Stomach (tissue), 9 donors: ENCODE data around the gene LCE2C. TPM values are rescaled to one million over a fixed set of nuclear protein-coding genes. Genes with fewer than 3 reads are reported as not detected.
"Not testable (repeated sequence)": the region's sequence is repeated elsewhere in the genome, so short reads cannot be mapped to it uniquely, and the experiment has no call there.

Experiments used
- DNase-seq, 2 donors: peaks; one replicate each; pipeline versions ENCODE4 v3.0.0 to v3.0.0-alpha.2; 2013 to 2019
- H3K27ac ChIP-seq, 5 donors: fragments of 200-600 bp in 4 of 5; sonication (generic) in 4 of 5; one replicate each; pipeline ENCODE4 v1.5.1; 2013 to 2019; ENCODE audit warnings: mild to moderate bottlenecking in 1 of 5, moderate library complexity in 1 of 5
- H3K27me3 ChIP-seq, 3 donors: fragments of 200-600 bp; sonication (generic); one replicate each; pipeline ENCODE4 v1.5.1; 2017 to 2019; ENCODE audit warnings: mixed run types in 1 of 3
- H3K36me3 ChIP-seq, 4 donors: fragments of 200-600 bp; sonication (generic); 1 replicate in 3 of 4; 2 replicates in 1 of 4; pipeline ENCODE4 v1.5.1; 2016 to 2019
- H3K4me1 ChIP-seq, 4 donors: fragments of 200-600 bp; sonication (generic); one replicate each; pipeline ENCODE4 v1.5.1; 2016 to 2019
- H3K4me3 ChIP-seq, 4 donors: fragments of 200-600 bp; sonication (generic) in 3 of 4; one replicate each; pipeline ENCODE4 v1.5.1; 2016 to 2019; ENCODE audit warnings: mild to moderate bottlenecking in 1 of 4
- H3K9me3 ChIP-seq, 4 donors: fragments of 200-600 bp; sonication (generic); one replicate each; pipeline ENCODE4 v1.5.1; 2016 to 2019
- CTCF ChIP-seq, 7 experiments: fragments of 450-650 bp in 4 of 7; fragments of 200-600 bp in 3 of 7; sonication (generic) in 3 of 7; IDR thresholded peaks; one replicate each; pipeline ENCODE4 v1.5.1; 2016 to 2019; ENCODE audit warnings: antibody characterized with exemption in 7 of 7, control low read depth in 2 of 7, mild to moderate bottlenecking in 1 of 7
- EP300 ChIP-seq: sonication (generic); formaldehyde crosslinking; IDR thresholded peaks from one replicate; pipeline ENCODE4 v1.6.1; 2017; ENCODE audit warnings: antibody characterized with exemption
- POLR2A ChIP-seq, 4 donors: fragments of 450-650 bp; IDR thresholded peaks; one replicate each; pipeline ENCODE4 v1.6.1; 2016; ENCODE audit warnings: antibody characterized with exemption in 4 of 4, control low read depth in 2 of 4, mild to moderate bottlenecking in 1 of 4, moderate library complexity in 1 of 4
- POLR2AphosphoS5 ChIP-seq, 3 donors: sonication (generic); formaldehyde crosslinking; IDR thresholded peaks; one replicate each; pipeline ENCODE4 v1.6.1; 2016; ENCODE audit warnings: antibody characterized with exemption in 3 of 3
- WGBS, 5 donors: extraction: QIAGEN DNeasy Blood & Tissue Kit in 3 of 5; methylation state at CpG; one replicate each; pipeline versions ENCODE4 v1.1.5 to v1.1.7; 2013 to 2018; 5-methylcytosine and 5-hydroxymethylcytosine counted together
- intact Hi-C: fragments of 100-400 bp; cut with DNase I; formaldehyde crosslinking; loops from one replicate; pipeline ENCODE4 v1.15.1; 2023; ENCODE audit warnings: low total_unique reads
- polyA plus RNA-seq, 3 donors: library from polyadenylated mRNA; stranded (reverse); fragments of 200-250 nt; gene quantifications; one replicate each; pipeline ENCODE4 v1.2.3, GENCODE V29; 2013
- total RNA-seq, 5 donors: library from RNA; depleted of rRNA; stranded (reverse); fragments of >200 nt; gene quantifications; one replicate each; pipeline versions ENCODE4 v1.1.0 to v1.2.3, GENCODE V29; 2014 to 2016
- donor health status: healthy with polysubstance abuse.
- donor health status: Bipolar disorder and iron deficiency.
- donor health status: healthy.

Gene LCE2C
- total and polyA plus RNA-seq, 8 donors: not detected

DNA sequence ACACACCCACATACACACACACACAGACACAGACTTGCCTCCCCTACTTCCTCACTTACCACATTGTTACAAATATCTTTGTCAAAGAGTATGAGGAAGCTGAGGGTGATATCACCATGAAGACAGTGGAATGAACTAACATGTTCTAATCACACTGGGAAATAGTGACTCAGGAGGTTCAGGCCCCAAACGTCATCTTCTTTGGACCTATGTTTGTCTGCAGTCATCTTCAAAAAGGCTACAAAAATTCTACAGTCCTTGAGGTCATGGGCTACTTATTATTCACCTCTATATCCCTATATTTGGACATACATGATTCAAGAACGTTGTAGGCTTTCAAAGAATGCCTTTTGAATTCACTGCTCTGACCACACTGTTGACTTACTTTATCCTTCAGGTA, 2.1 kb upstream of the LCE2C start:
- intact Hi-C loops: no loop called here
- DNase-seq: no peak

GRCh38 chr1:152679459-152679858, 4.4 kb downstream of the LCE2C start:
- H3K9me3 ChIP-seq: no peaks in the 10 kb centered on the region
- TF ChIP-seq POLR2A (IDR thresholded peaks at IDR 0.05): no peak
- TF ChIP-seq CTCF (IDR thresholded peaks at IDR 0.05): no peak
- TF ChIP-seq POLR2AphosphoS5 (IDR thresholded peaks at IDR 0.05): no peak
- no peak for TF ChIP-seq EP300
- peaks cover 0 to 4% (median 0%) of the 10 kb centered on the region in 3 donors for H3K27me3 ChIP-seq
- no peak overlapping the region for H3K27ac ChIP-seq
- intact Hi-C loops: no loop called here
- no peaks in the 10 kb centered on the region for H3K4me1 ChIP-seq
- peak in 1 of 2 donors; percentile 26 for DNase-seq
- no peaks in the 10 kb centered on the region for H3K36me3 ChIP-seq
- 52 to 79% (median 56%) methylated on average over 4 to 6 of the region's 6 CpGs for WGBS, 5 donors
- H3K4me3 ChIP-seq: no peak overlapping the region

More for the DNA sequence above, 2.1 kb upstream of the LCE2C start:
- Histone ChIP-seq H3K36me3 (no peaks in the 10 kb centered on the region), H3K4me3 (no peak overlapping the region), H3K9me3 (no peaks in the 10 kb centered on the region), H3K4me1 (no peaks in the 10 kb centered on the region), H3K27ac (no peak overlapping the region), H3K27me3 (peaks cover 0 to 4% (median 0%) of the 10 kb centered on the region in 3 donors)
- 30 to 42% (median 31%) methylated on average over 2 of the region's 2 CpGs for WGBS, 5 donors
- TF ChIP-seq POLR2A (IDR thresholded peaks at IDR 0.05): no peak

DNA sequence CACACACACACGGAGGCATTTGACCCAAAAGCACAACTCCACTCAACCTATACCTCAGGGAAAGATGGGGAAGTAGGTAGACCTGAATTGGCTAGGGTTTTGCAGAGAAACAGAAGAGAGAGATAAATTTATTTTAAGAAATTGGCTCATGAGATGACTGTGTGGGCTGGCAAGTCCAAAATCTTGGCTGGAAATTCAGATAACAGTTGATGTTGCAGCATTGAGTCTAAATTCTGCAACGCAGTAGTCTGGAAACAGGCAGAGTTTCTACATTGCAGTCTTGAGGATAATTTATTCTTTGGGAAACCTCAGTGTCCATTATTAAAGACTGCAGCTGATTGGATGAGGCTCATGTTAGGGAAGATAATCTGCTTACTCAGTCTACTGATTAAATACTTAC, 6.5 kb downstream of the LCE2C start:
- no peak overlapping the region for H3K27ac ChIP-seq
- H3K4me1 ChIP-seq: no peaks in the 10 kb centered on the region
- no peak overlapping the region for H3K4me3 ChIP-seq
- intact Hi-C loops: no loop called here
- H3K36me3 ChIP-seq: no peaks in the 10 kb centered on the region
- H3K9me3 ChIP-seq: no peaks in the 10 kb centered on the region
- no peak for DNase-seq
- TF ChIP-seq POLR2AphosphoS5 (IDR thresholded peaks at IDR 0.05) (no peak), CTCF (IDR thresholded peaks at IDR 0.05) (no peak), EP300 (no peak), POLR2A (IDR thresholded peaks at IDR 0.05) (no peak)
- WGBS, 5 donors: 56 to 71% (median 63%) methylated on average over 2 of the region's 2 CpGs
- H3K27me3 ChIP-seq: no peaks in the 10 kb centered on the region

DNA sequence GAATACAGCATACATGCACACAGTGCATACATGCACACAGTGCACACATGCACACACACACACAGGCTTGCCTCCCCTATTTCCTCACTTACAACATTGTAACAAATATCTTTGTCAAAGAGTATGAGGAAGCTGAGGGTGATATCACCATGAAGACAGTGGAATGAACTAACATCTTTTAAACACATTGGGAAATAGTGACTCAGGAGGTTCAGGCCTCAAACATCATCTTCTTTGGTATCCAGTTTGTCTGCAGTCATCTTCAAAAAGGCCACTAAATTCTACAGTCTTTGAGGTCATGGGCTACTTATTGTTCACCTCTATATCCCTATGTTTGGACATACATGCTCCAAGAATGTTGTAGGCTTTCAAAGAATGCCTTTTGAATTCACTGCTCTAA, 8.8 kb downstream of the LCE2C start:
- Histone ChIP-seq H3K4me1 (no peaks in the 10 kb centered on the region), H3K4me3 (no peak overlapping the region), H3K9me3 (no peaks in the 10 kb centered on the region), H3K27me3 (no peaks in the 10 kb centered on the region), H3K27ac (no peak overlapping the region), H3K36me3 (no peaks in the 10 kb centered on the region)
- intact Hi-C loops: no loop called here
- DNase-seq: no peak
- no peak for TF ChIP-seq CTCF (IDR thresholded peaks at IDR 0.05)
- no peak for TF ChIP-seq POLR2AphosphoS5 (IDR thresholded peaks at IDR 0.05)
- TF ChIP-seq POLR2A (IDR thresholded peaks at IDR 0.05): no peak
- TF ChIP-seq EP300: no peak

- intact Hi-C loops: not testable (repeated sequence)
- WGBS, 5 donors: 63 to 84% (median 69%) methylated on average over 4 of the region's 4 CpGs
These were observed 10.7 kb downstream of the LCE2C start, which contains the start of gene LCE2B for GRCh38 chr1:152685823-152686222. Gene LCE2B, plus strand, starts transcription at chr1:152686123. Its CDS starts 721 bp downstream, at chr1:152686844.

More at GRCh38 chr1:152685823-152686222, 10.7 kb downstream of the LCE2C start, which contains the start of gene LCE2B:
- H3K4me3 ChIP-seq, DNase-seq, H3K9me3 ChIP-seq, H3K27ac ChIP-seq, H3K36me3 ChIP-seq, H3K27me3 ChIP-seq, H3K4me1 ChIP-seq: not testable (repeated sequence)
